Inflammatory macrophage treated with lipopolysaccharide for 1 hour (primary cell): ENCODE results near the gene PLBD2.
A peak's percentile ranks its signal among the peaks of the same experiment; 100 is the strongest.
"Not testable (repeated sequence)": the region's sequence is repeated elsewhere in the genome, so short reads cannot be mapped to it uniquely, and the experiment has no call there.

Experiments used
- DNase-seq, 2 donors: peaks; one replicate each; pipeline ENCODE4 v3.0.0-alpha.2; 2020 to 2022

The PLBD2 gene

GRCh38 chr12:113334786-113335539 is 23.4 kb upstream of the PLBD2 start, which contains the start of gene SLC8B1:
Gene SLC8B1, minus strand, starts transcription at chr12:113335109. Its CDS starts 2,231 bp downstream, at chr12:113332878.
- DNase-seq = peak; percentile 85 to 95

- no peak for DNase-seq
Observed at GRCh38 chr12:113339540-113339939, 18.8 kb upstream of the PLBD2 start.

GRCh38 chr12:113340061-113340460 is 18.3 kb upstream of the PLBD2 start:
- peak in 1 of 2 donors; percentile 47 for DNase-seq

- DNase-seq = peak; percentile 55 to 64
Observed at GRCh38 chr12:113341535-113341934, 16.9 kb upstream of the PLBD2 start.

GRCh38 chr12:113345318-113345717 is 13.1 kb upstream of the PLBD2 start:
- DNase-seq = no peak

GRCh38 chr12:113346353-113346752 is 12.0 kb upstream of the PLBD2 start:
- DNase-seq = peak; percentile 47 to 87

GRCh38 chr12:113347107-113347506 is 11.3 kb upstream of the PLBD2 start:
- no peak for DNase-seq

GRCh38 chr12:113347892-113348291 is 10.5 kb upstream of the PLBD2 start:
- no peak for DNase-seq

- DNase-seq = no peak
Observed at GRCh38 chr12:113348849-113349536, 9.4 kb upstream of the PLBD2 start.

GRCh38 chr12:113351089-113351488 is 7.3 kb upstream of the PLBD2 start:
- DNase-seq = no peak

GRCh38 chr12:113354192-113354591 is 4.2 kb upstream of the PLBD2 start:
- not testable (repeated sequence) for DNase-seq

GRCh38 chr12:113359133-113359938 is 949 bp downstream of the PLBD2 start:
- DNase-seq = peak in 1 of 2 donors; percentile 29

GRCh38 chr12:113359939-113360748 is 1.8 kb downstream of the PLBD2 start:
- peak in 1 of 2 donors; percentile 28 for DNase-seq

- DNase-seq = no peak
Observed at GRCh38 chr12:113361574-113362370, 3.4 kb downstream of the PLBD2 start.

- DNase-seq = no peak
Observed at GRCh38 chr12:113364698-113365097, 6.3 kb downstream of the PLBD2 start.

- no peak for DNase-seq
Observed at GRCh38 chr12:113365639-113366395, 7.4 kb downstream of the PLBD2 start.

GRCh38 chr12:113366827-113367226 is 8.4 kb downstream of the PLBD2 start:
- no peak for DNase-seq

- DNase-seq = no peak
Observed at GRCh38 chr12:113368331-113368730, 9.9 kb downstream of the PLBD2 start.

GRCh38 chr12:113369391-113369985 is 11.1 kb downstream of the PLBD2 start:
- no peak for DNase-seq

- DNase-seq = no peak
Observed at GRCh38 chr12:113370923-113371682, 12.7 kb downstream of the PLBD2 start.
